SK-N-SH (cell line): ENCODE results near the gene XRN2. TPM values are rescaled to one million over a fixed set of nuclear protein-coding genes. Genes with fewer than 3 reads are reported as not detected.

Source experiments
- CTCF ChIA-PET: fragments of 300-600, 350-600 bp; formaldehyde crosslinking; extraction: SDS; loops from one replicate; lab custom pipeline; 2021; lab: Yijun Ruan, JAX
- POLR2A ChIA-PET: fragments of 350-600 bp; sonication (Branson Sonifier 250); formaldehyde crosslinking; extraction: SDS; loops from one replicate; lab custom pipeline; 2020; ENCODE audit warnings: antibody characterized with exemption, inconsistent platforms; lab: Yijun Ruan, JAX
- DNase-seq: peaks from one replicate; pipeline ENCODE4 v3.0.0; 2012
- H2AFZ ChIP-seq: fragments of 200-600 bp; sonication (generic); 2 replicates; pipeline ENCODE4 v1.8.1; 2016; ENCODE audit warnings: antibody characterized with exemption, mild to moderate bottlenecking, low read depth
- H3F3A ChIP-seq: fragments of 200-600 bp; sonication (generic); replicated peaks from 2 replicates; pipeline ENCODE3; 2016; ENCODE audit warnings: antibody characterized with exemption, mild to moderate bottlenecking; ENCODE audit not compliant: insufficient read depth
- H3K27ac ChIP-seq, 2 experiments: fragments of 200-500 bp in 1 of 2; fragments of 200-600 bp in 1 of 2; sonication (Bioruptor generic) in 1 of 2; sonication (generic), shearing (Covaris generic) in 1 of 2; 2 replicates each; pipeline versions ENCODE4 v1.5.1 to v1.6.1; 2014 to 2016; ENCODE audit warnings: low read depth in 2 of 2, inconsistent platforms in 1 of 2, low read length in 1 of 2, mild to moderate bottlenecking in 1 of 2, mixed read lengths in 1 of 2
- H3K27me3 ChIP-seq: fragments of 200-600 bp; sonication (generic), shearing (Covaris generic); 2 replicates; pipeline ENCODE4 v1.6.1; 2016; ENCODE audit warnings: mixed run types; ENCODE audit not compliant: insufficient read depth
- H3K36me3 ChIP-seq, 2 experiments: fragments of 200-500 bp in 1 of 2; fragments of 200-600 bp in 1 of 2; sonication (Bioruptor generic) in 1 of 2; sonication (generic) in 1 of 2; replicated peaks in 1 of 2; 2 replicates each; pipeline versions ENCODE3 to v1.5.1; 2014 to 2016; ENCODE audit warnings: low read length in 1 of 2, mild to moderate bottlenecking in 1 of 2; ENCODE audit not compliant: insufficient read depth in 2 of 2, control insufficient read depth in 1 of 2
- H3K4me1 ChIP-seq, 2 experiments: fragments of 200-500 bp in 1 of 2; fragments of 200-600 bp in 1 of 2; sonication (Bioruptor generic) in 1 of 2; sonication (generic), shearing (Covaris generic) in 1 of 2; 2 replicates each; pipeline versions ENCODE4 v1.5.1 to v1.6.1; 2014 to 2016; ENCODE audit warnings: low read depth in 1 of 2, low read length in 1 of 2, mixed run types in 1 of 2; ENCODE audit not compliant: insufficient read depth in 2 of 2, control insufficient read depth in 1 of 2
- H3K4me2 ChIP-seq: fragments of 200-600 bp; sonication (generic), shearing (Covaris generic); 2 replicates; pipeline ENCODE4 v1.6.1; 2017; ENCODE audit warnings: mixed run types
- H3K4me3 ChIP-seq, 2 experiments: fragments of 200-500 bp in 1 of 2; fragments of 200-600 bp in 1 of 2; sonication (Bioruptor generic) in 1 of 2; sonication (generic), shearing (Covaris generic) in 1 of 2; 2 replicates each; pipeline versions ENCODE4 v1.5.1 to v1.8.1; 2014 to 2016; ENCODE audit warnings: low read depth in 2 of 2, inconsistent platforms in 1 of 2, low read length in 1 of 2, mild to moderate bottlenecking in 1 of 2, mixed read lengths in 1 of 2, moderate library complexity in 1 of 2
- H3K79me2 ChIP-seq: fragments of 200-600 bp; sonication (generic); 2 replicates; pipeline ENCODE4 v1.8.1; 2017; ENCODE audit warnings: mild to moderate bottlenecking; ENCODE audit not compliant: insufficient read depth
- H3K9ac ChIP-seq: fragments of 200-600 bp; sonication (generic); 2 replicates; pipeline ENCODE4 v1.6.1; 2017; ENCODE audit warnings: mixed run types
- H3K9me2 ChIP-seq: fragments of 200-600 bp; sonication (generic); 2 replicates; pipeline ENCODE4 v1.6.1; 2017; ENCODE audit warnings: mixed run types
- H3K9me3 ChIP-seq: fragments of 200-600 bp; sonication (generic); 2 replicates; pipeline ENCODE4 v1.6.1; 2017; ENCODE audit warnings: mixed run types, mild to moderate bottlenecking, moderate library complexity
- H4K20me1 ChIP-seq: fragments of 200-600 bp; sonication (generic); 2 replicates; pipeline ENCODE4 v1.6.1; 2017; ENCODE audit warnings: mild to moderate bottlenecking, mixed run types; ENCODE audit not compliant: insufficient read depth
- CHD2 ChIP-seq: fragments of 150-350 bp; IDR thresholded peaks from 2 replicates; pipeline ENCODE4 v1.6.1; 2018; ENCODE audit warnings: low read length; ENCODE audit not compliant: partially characterized antibody
- CTCF ChIP-seq: fragments of 200-600 bp; sonication (generic); IDR thresholded peaks from 2 replicates; pipeline ENCODE4 v1.6.1; 2017; ENCODE audit warnings: antibody characterized with exemption, mild to moderate bottlenecking, moderate library complexity
- ELF1 ChIP-seq: IDR thresholded peaks from 2 replicates; pipeline ENCODE4 v1.4.0; 2012
- EP300 ChIP-seq, 2 experiments: IDR thresholded peaks; 2 replicates each; pipeline versions ENCODE4 v1.4.0 to v1.6.1; 2012; ENCODE audit warnings: borderline replicate concordance in 1 of 2, low read depth in 1 of 2, low read length in 1 of 2
- EZH2phosphoT487 ChIP-seq: fragments of 200-600 bp; sonication (generic); IDR thresholded peaks from 2 replicates; pipeline ENCODE4 v1.6.1; 2017; ENCODE audit warnings: low read depth, mixed run types, mild to moderate bottlenecking, antibody characterized with exemption, moderate library complexity, borderline replicate concordance
- FOSL2 ChIP-seq: IDR thresholded peaks from 2 replicates; pipeline ENCODE4 v1.4.0; 2012; ENCODE audit warnings: low read depth, mild to moderate bottlenecking, moderate library complexity, borderline replicate concordance
- FOXJ3 ChIP-seq: sonication (generic); formaldehyde crosslinking; IDR thresholded peaks from 2 replicates; pipeline ENCODE4 v1.5.1; 2020; ENCODE audit warnings: mild to moderate bottlenecking, missing genetic modification reagents
- GABPA ChIP-seq: IDR thresholded peaks from 2 replicates; pipeline ENCODE4 v1.4.0; 2012; ENCODE audit warnings: low read depth, mild to moderate bottlenecking
- GATA2 ChIP-seq: sonication (generic); formaldehyde crosslinking; IDR thresholded peaks from 2 replicates; pipeline ENCODE4 v1.5.0; 2020; ENCODE audit warnings: mild to moderate bottlenecking, missing genetic modification reagents
- JUND ChIP-seq: IDR thresholded peaks from 2 replicates; pipeline ENCODE4 v1.4.0; 2012
- MAX ChIP-seq: IDR thresholded peaks from 2 replicates; pipeline ENCODE4 v1.4.0; 2012; ENCODE audit warnings: low read depth
- NRF1 ChIP-seq: IDR thresholded peaks from 2 replicates; pipeline ENCODE4 v1.6.1; 2012; ENCODE audit warnings: low read depth, mild to moderate bottlenecking, low read length
- POLR2AphosphoS5 ChIP-seq: IDR thresholded peaks from 2 replicates; pipeline ENCODE4 v1.6.1; 2012; ENCODE audit warnings: low read depth, low read length
- RCOR1 ChIP-seq: fragments of 150-350 bp; IDR thresholded peaks from 2 replicates; pipeline ENCODE4 v1.6.1; 2017; ENCODE audit warnings: antibody characterized with exemption, low read length
- RXRA ChIP-seq: IDR thresholded peaks from 2 replicates; pipeline ENCODE4 v1.4.0; 2012; ENCODE audit warnings: low read depth, mild to moderate bottlenecking, borderline replicate concordance
- TAF1 ChIP-seq: IDR thresholded peaks from 2 replicates; pipeline ENCODE4 v1.6.1; 2012; ENCODE audit warnings: low read depth, mild to moderate bottlenecking, low read length, moderate library complexity, borderline replicate concordance
- WGBS: methylation state at CpG from one replicate; pipeline ENCODE4 v1.1.6; 2017; ENCODE audit warnings: low lambda C conversion rate; 5-methylcytosine and 5-hydroxymethylcytosine counted together
- polyA plus RNA-seq, 3 experiments: library from polyadenylated mRNA; depleted of rRNA; stranded (reverse); fragments of >200 nt; gene quantifications; 2 replicates each; pipeline ENCODE4 v1.2.3, GENCODE V29; 2012
- TF ChIP-seq, protein P1 (sequence below): fragments of 150-350 bp; IDR thresholded peaks from 2 replicates; pipeline ENCODE4 v1.6.1; 2016; ENCODE audit warnings: mild to moderate bottlenecking, low read depth, low read length
- TF ChIP-seq, protein P2 (sequence below): IDR thresholded peaks from 2 replicates; pipeline ENCODE4 v1.6.1; 2012; ENCODE audit warnings: mild to moderate bottlenecking, low read depth, low read length, moderate library complexity

The XRN2 gene
- polyA plus RNA-seq, 1 of the 3 experiments (the other 2 are of a cell fraction) = 44.5 TPM

- Histone ChIP-seq H3K9ac (no peak overlapping the region), H3K9me3 (no peaks in the 10 kb centered on the region), H3K4me3 (no peak overlapping the region), H3K79me2 (peaks cover 100% of the 10 kb centered on the region), H3K9me2 (no peaks in the 10 kb centered on the region), H2AFZ (no peak overlapping the region), H3K27ac (no peak overlapping the region), H3K36me3 (peaks cover 0 to 32% of the 10 kb centered on the region in 2 experiments), H4K20me1 (peaks cover 99% of the 10 kb centered on the region), H3F3A (peaks cover 3% of the 10 kb centered on the region), H3K27me3 (no peaks in the 10 kb centered on the region), H3K4me2 (0 out of 2 replicates have a peak overlapping the region, but pooled peaks have one; percentile 13), H3K4me1 (peaks cover 0 to 10% of the 10 kb centered on the region in 2 experiments; a peak in 2 of 4 replicates)
- DNase-seq = peak; percentile 25
- TF ChIP-seq CTCF (no peak), RCOR1 (peak; percentile 19; the same call in 1 of the 2 replicates), ELF1 (no peak), JUND (no peak), NRF1 (no peak), POLR2AphosphoS5 (no peak), CHD2 (peak; percentile 16), EP300 (IDR thresholded peaks at IDR 0.05; ENCODE audit: borderline replicate concordance in 1 of 2, low read depth in 1 of 2, low read length in 1 of 2) (peak in 1 of 2 experiments; percentile 38; a peak in 1 of 4 replicates), GATA2 (peak; percentile 73), FOXJ3 (no peak)
- TF ChIP-seq, protein P1, sequence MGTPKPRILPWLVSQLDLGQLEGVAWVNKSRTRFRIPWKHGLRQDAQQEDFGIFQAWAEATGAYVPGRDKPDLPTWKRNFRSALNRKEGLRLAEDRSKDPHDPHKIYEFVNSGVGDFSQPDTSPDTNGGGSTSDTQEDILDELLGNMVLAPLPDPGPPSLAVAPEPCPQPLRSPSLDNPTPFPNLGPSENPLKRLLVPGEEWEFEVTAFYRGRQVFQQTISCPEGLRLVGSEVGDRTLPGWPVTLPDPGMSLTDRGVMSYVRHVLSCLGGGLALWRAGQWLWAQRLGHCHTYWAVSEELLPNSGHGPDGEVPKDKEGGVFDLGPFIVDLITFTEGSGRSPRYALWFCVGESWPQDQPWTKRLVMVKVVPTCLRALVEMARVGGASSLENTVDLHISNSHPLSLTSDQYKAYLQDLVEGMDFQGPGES = no peak
- ChIA-PET CTCF (interaction anchor here (0.7 kb wide), 1 partner anchor 74 kb away, joined by 3 read pairs; no protein-coding TSS in a partner anchor), POLR2A (no interaction called here)
- 43% methylated on average over 2 of the region's 2 CpGs for WGBS
These were observed 6.7 kb downstream of the XRN2 start for GRCh38 chr20:21309678-21310467.

DNA sequence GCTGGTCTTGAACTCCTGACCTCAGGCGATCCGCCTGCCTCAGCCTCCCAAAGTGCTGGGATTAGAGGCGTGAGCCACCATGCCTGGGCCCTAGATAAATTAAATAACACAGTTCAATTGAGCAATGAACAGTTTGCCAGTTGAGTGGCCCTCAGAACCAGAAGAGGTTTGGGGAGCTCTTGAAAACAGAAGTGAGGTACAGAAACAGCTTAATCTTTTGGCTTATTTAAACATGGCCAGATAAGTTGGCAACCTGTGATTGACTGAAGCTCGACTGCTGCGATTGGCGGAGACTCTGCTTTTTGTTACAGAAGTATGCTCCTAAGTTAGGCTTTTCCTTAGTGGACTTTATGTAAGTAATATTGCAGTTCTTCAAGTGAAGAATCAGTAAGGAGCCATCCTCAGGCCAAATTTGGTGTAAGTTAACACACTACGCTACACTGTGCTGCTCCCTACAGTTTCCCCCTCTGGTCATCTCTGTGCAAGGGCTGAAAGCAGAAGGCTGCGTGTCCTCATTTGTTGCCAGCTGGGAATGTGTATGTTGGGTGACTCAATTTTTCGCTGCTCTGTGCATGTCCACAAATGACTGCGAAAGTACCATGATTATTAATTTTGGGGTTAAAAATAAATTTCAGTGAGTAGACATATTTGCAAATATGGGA is 9.8 kb downstream of the XRN2 start:
- WGBS = 94% methylated on average over 10 of the region's 10 CpGs
- DNase-seq = no peak
- H3K9ac ChIP-seq = no peak overlapping the region
- H3K4me1 ChIP-seq = peaks cover 0 to 10% of the 10 kb centered on the region in 2 experiments; a peak in 3 of 4 replicates
- peaks cover 0 to 16% of the 10 kb centered on the region in 2 experiments for H3K36me3 ChIP-seq
- H3K27me3 ChIP-seq = no peaks in the 10 kb centered on the region
- ChIA-PET POLR2A (no interaction called here), CTCF (interaction anchor here (0.7 kb wide), 1 partner anchor 13 kb away, joined by 3 read pairs; no protein-coding TSS in a partner anchor)
- H3K4me2 ChIP-seq = no peak overlapping the region
- no peak overlapping the region for H3K27ac ChIP-seq
- no peak for TF ChIP-seq RXRA
- TF ChIP-seq, protein P2, sequence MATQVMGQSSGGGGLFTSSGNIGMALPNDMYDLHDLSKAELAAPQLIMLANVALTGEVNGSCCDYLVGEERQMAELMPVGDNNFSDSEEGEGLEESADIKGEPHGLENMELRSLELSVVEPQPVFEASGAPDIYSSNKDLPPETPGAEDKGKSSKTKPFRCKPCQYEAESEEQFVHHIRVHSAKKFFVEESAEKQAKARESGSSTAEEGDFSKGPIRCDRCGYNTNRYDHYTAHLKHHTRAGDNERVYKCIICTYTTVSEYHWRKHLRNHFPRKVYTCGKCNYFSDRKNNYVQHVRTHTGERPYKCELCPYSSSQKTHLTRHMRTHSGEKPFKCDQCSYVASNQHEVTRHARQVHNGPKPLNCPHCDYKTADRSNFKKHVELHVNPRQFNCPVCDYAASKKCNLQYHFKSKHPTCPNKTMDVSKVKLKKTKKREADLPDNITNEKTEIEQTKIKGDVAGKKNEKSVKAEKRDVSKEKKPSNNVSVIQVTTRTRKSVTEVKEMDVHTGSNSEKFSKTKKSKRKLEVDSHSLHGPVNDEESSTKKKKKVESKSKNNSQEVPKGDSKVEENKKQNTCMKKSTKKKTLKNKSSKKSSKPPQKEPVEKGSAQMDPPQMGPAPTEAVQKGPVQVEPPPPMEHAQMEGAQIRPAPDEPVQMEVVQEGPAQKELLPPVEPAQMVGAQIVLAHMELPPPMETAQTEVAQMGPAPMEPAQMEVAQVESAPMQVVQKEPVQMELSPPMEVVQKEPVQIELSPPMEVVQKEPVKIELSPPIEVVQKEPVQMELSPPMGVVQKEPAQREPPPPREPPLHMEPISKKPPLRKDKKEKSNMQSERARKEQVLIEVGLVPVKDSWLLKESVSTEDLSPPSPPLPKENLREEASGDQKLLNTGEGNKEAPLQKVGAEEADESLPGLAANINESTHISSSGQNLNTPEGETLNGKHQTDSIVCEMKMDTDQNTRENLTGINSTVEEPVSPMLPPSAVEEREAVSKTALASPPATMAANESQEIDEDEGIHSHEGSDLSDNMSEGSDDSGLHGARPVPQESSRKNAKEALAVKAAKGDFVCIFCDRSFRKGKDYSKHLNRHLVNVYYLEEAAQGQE = no peak
- TF ChIP-seq MAX = no peak
- TF ChIP-seq NRF1 = no peak
- no peak for TF ChIP-seq GABPA
- no peak for TF ChIP-seq FOSL2
- no peak for TF ChIP-seq TAF1
- TF ChIP-seq EZH2phosphoT487 = no peak
- peaks cover 100% of the 10 kb centered on the region for H4K20me1 ChIP-seq
- no peak overlapping the region for H3K4me3 ChIP-seq
- no peaks in the 10 kb centered on the region for H3K9me3 ChIP-seq
- H3K9me2 ChIP-seq = no peaks in the 10 kb centered on the region
- peaks cover 100% of the 10 kb centered on the region for H3K79me2 ChIP-seq
- no peak overlapping the region for H2AFZ ChIP-seq
- H3F3A ChIP-seq = peaks cover 14% of the 10 kb centered on the region
